KBM-7 (cell line): ENCODE measurements around the gene PALMD.

Experiments
- DNase-seq: peaks from one replicate; pipeline ENCODE4 v3.0.0-alpha.2; 2015
- in situ Hi-C: fragments of 300-500 bp; cut with MboI; formaldehyde crosslinking; loops from 2 replicates; pipeline ENCODE4 v1.14.3; 2020; ENCODE audit warnings: low sequenced_read_pairs, low pct_unique_long_range_greater_than_20kb, mixed read lengths

PALMD gene

DNA sequence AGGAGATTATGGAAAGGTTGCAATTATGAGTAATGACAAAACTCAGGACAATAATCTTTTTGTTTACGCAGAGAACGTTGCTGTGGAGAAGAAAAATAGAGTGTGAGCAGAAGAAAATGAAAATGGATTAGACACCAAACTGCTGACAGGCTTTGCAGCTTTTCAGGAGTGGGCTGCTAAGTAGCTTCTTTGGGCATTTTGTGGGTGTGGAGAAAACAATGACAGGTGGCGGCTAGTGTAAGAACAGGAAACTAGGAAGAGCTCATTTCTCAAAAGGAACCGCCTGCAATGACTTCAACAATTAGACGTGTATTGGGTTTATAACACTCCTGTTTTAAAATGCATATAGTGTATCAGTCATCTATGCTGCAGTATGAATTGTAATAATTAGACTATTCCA lies 18.3 kb upstream of the PALMD start:
- DNase-seq, result no peak
- in situ Hi-C loops, result no loop called here

DNA sequence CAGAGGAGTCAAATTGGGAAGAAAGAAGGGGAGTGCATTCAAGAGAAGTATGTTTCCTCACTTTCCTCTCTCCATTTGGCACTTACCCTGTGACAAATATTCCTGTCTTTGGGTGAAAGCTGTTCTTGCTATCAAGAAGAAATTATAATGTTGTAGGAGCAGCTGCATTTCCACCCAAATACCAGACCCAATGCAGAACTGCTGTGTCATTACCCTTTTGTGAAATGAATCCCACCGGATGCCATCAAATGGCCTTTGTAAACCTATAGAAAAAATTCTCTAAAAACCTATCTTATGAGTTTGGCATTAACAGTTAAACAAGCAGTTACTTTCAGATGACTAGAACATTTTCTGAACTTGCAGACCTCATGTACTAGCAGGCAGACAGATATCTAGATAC lies 16.7 kb upstream of the PALMD start:
- in situ Hi-C loops, result no loop called here
- DNase-seq, result no peak

DNA sequence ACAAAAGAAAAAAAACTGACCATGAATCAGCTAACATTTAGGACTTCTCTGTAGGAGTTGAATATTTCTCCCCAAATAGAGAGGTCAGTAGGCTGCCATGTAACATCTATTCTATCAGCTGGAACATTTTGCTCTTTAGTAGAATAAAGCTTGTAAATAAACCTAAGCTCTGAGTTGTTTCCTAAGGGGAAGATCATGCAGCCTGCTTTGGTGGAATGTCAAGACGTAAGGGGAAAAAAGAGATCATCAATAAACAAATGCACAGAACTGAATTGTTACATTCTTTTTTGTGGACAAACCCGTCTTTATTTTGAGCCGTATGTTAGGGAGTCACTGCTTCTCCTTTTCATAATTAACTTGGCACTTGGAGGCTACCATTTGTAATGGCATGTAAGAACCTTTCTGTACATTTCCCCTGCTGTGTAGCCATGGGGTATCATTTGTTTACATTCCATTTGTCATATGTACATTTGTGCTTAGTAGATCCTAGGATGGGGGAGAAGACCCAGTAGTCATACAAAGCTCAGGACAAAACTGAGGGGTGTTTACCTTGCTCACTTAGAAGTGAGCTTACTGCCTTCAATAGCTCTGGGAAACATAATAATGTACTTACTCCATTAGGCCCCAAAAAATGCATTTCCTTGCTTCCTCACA lies 10.8 kb upstream of the PALMD start:
- no peak for DNase-seq
- in situ Hi-C loops, result no loop called here

DNA sequence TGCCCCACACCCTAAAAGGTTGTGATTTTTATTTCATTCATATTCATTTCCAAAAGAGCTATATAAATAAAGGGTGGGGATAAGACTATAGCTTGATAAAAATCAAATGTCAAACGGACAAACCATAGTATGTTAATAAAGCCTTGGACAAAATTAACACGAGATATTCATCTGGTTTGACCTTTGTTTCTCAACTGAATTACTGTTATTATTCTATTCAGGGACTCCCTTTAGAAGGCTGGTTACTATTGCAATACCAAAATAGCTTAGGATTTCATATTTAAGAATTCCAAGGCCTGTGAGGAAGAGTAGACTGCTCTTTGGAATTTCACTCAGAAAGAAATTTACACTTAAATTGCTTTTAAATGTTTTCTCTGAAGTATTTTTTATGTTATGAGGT lies 10.2 kb upstream of the PALMD start:
- no peak for DNase-seq
- in situ Hi-C loops, result no loop called here

DNA sequence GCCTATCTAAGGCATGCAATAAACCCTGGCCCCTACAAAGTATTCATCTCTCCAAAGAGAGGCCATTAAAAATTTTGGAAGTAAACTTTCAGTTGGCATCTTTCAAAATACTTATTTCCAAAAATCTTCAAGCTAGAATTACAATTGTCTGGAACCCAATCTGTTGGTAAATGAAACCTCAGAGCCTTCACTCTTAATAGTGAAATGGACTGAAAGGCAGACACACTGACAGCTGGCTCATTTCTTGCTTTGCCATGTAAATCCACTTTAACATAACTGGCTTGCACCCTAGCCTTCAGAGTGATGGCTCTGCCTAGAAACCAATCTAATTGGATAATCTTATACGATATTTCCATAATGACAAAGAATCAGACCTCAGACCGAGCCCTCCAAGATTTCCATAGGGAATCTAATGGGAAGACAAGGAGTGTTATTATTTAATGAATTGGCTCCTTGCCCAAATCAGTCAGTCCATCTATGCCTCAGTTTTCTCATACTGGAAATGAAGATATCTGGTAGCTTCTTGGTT lies 9.2 kb upstream of the PALMD start:
- no peak for DNase-seq
- in situ Hi-C loops, result no loop called here

DNA sequence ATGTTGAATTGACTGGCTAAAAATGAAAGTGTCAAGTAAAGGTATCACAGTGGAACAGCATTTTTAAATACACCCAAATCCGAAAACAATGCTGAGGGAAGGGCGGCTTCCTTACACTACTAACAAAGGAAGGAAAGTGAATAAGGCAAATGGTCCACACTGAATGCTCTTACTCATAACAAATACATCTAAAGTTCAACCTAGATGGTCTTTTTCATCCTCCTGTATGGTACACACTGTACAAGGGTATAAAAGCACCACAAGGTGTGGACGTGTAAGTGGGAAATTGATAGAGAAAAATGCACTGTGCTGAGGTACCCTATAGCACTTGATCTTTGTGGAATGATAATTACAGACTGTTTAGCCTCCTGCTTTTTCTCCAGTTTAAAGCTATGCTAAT lies 7.1 kb upstream of the PALMD start:
- DNase-seq, result no peak
- in situ Hi-C loops, result no loop called here

DNA sequence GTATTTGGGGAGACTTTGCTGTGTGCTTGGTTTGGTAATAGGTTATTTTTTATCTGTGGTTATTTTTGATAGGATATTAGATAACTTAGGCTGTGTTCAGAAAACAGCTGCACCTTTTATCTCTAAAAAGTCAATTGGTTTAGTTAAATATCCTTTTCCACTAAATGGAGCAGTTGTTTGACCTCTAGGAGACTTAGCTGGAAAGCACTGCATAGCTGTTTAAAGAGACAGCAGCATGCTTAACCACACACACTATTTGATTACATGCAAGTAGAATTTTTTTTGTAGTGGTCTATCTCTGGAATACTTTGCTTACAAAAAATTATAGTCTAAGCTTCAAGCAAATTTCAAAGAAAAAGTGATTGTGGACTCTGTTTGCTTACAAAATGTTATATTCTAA lies 6.5 kb upstream of the PALMD start:
- DNase-seq, result no peak
- in situ Hi-C loops, result no loop called here

DNA sequence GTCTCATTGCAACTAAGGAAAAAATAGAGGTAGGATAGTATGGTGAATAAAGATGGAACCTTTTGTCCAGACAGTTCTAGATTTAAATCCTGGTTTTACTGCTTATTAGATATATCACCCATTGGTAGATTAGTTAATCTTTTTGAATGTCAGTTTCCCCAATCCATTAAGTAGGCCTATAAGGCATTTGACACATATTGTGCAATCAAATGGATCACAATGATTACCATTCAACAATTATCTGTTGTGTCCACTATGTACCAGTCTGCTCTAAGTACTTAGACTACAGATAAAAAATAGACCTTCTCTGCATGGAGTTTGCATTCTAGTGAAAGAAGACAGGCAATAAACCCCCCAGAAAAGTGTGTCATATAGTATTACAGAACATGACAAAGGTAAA lies 6.0 kb upstream of the PALMD start:
- in situ Hi-C loops, result no loop called here
- DNase-seq, result no peak

DNA sequence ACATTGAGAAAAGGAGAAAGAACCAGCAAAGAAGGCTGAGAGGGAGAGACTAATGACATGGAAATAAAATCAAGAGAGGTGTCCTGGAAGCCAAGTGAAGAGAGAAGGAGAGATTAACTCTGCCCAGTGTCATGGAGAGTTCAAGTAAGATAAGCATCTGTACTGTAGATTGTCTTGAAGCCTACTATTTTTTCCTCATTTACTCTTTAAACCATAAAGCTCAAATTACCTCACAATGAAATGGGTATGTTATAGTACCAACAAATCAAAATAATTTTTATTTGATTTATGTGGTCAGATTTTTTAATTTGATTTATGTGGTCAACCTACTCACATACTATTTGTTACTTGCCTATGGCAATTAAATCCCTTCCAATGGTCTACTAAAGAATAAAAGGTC lies 5.2 kb upstream of the PALMD start:
- in situ Hi-C loops, result no loop called here
- no peak for DNase-seq

DNA sequence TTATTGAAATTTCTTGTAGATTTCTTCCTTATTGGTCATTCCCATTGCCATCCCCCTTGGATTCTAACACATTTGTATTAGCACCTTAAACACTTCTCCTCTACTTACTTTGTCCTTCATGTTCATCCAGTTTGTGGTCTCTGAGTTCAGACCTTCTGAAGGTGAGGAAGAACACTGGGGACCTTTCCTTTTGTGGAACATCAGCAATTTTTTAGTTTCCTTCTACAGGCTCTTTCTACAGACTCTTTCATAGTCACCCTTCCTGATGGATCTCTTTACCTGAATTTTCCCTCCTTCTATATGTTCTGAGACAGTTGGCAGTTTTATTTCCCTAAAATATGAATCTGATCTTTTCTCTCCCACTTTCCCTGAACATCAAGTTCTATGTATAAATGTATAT lies 4.4 kb upstream of the PALMD start:
- DNase-seq, result no peak
- in situ Hi-C loops, result no loop called here

DNA sequence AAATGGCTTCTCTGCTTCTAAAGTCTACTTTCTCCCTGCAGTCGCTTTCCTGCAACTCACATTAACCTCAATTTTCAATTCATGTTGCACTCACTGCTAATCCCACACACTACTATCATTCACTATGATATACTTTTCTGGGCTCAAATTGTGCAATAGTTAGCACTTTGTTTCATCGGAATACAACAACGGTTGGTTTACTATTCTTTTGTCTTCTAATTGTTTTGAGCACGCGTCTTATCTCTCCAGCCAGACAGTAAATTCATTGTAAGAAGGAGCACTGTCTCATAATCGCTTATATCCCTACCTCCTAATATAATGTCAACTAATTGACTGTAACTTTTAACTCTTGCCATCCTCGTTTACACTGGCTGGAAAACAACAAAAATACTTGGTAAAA lies 3.9 kb upstream of the PALMD start:
- DNase-seq, result no peak
- in situ Hi-C loops, result no loop called here

DNA sequence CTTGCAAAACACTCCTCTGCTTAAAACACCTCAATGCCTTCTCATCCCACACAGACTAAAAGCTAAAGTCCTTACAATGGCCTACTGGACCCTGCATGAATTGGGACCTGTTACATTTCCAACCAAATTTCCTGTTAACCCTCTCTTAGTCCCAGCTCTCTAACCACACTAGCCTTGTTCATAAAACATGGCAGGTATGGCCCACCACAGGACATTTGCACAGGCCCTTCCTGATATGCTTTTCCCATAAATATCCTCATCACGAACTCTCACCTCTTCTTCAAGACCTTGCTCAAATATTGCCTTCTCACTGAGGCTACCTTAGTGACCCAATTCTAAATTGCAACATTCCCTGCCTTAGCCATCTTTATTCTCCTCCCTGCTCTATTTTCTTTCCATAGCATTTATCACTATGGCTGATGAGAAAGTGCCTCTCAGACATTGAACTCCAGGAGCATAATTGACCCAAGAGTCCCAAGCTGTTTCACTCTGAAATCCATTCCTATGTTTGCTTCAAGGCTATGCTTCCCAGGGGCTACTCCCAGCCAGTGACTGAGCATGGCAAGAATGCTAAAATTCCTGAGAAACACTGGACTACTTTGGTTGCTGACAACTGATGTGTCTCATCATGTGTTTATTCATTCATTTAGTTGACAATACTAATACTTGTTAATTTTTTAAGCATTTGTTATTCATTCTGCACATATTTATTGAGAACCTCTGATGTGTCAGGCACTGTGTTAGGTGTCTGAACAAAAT lies 2.7 kb upstream of the PALMD start:
- in situ Hi-C loops, result no loop called here
- DNase-seq, result no peak

DNA sequence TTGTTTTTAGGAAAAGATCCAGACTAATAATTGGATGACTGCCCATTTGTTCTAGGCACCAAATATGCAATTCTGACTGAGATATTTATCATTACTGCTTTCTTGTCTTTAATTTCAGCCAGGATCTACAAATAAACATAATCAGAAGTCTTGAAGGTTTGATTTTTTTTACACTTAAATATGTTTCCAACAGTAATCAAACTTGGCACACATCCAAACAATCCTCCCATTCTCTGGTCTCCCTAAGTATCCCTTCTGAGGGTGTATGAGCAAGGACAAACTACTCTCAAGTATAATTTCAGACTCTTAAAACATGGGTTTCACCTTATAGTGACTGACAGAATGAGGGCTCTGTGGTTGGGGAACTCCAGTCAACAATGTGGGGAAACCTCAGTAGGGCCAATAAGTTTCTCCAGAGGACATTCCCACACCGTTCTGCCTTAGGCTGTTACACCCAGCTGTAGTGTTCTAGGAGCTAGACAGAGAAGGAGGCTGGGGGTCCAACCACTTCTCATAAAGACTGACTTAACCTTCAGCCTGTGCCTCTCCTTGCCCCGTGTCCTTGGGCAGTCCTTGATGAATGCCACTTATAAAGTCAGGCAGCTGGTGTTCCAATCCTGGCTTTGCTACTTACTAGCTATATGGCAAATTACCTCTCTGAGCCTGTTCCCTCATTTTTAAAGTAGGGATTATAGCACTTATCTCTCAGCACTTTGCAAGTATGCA lies 1.5 kb upstream of the PALMD start:
- in situ Hi-C loops, result no loop called here
- no peak for DNase-seq

DNA sequence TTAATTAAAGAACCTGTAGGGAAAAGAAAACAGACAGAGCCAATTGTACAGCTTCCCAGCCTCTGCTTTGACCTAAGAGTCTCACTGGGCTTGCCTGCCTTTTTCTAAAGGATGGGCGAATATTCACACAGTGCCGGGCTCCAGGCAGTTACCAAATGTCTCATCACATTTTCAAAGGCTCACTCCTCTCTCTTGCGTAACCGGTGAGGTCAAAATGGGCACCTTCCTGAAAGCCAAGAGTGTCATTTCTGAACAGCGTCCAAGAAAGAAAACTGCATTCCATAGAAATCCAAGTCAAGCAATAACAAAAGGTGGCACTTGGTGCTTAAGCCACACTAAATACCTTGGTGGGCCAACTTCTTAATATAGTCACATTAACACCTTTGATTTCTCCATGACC lies 710 bp upstream of the PALMD start:
- DNase-seq, result no peak
- in situ Hi-C loops, result no loop called here

DNA sequence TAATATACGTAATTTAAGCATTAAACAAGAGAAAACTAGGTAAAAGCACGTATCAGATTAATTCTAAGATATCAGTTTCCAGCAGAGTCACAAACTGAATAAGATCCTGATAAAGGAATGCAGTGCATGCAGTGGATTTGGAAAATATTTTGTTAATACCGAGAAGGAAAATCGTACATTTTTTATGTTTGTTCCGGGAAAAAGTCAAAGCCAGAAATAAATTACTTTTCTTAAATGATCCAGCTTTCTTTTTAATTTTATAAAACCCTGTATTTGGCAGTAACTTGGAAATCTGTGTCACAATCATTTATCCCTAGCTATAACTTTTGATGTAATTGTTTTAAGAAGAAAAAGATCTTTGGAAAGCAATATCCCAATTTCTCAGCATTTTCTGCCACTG lies 955 bp downstream of the PALMD start:
- DNase-seq, result no peak

DNA sequence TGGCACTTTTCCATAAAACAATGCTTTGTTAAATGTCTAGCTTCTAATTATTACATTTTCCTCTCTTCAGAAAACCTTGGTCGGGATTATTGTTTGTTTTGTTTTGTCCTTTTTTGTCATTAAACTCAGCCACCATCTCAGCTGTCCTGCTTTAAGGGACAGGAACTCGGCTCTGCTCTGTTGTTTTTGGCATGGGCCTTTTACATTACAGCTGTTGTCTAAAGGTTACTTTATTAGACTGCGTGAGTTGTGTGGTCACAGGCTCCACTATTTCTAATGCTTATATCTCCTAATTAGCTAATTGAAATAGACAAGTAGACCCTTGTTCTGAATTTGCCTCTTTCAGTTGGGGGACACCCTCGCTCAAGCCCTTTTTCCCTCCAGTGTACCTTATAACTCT lies 1.6 kb downstream of the PALMD start:
- DNase-seq, result no peak
- in situ Hi-C loops, result no loop called here

More for the DNA sequence above, 955 bp downstream of the PALMD start:
- in situ Hi-C loops, result no loop called here

DNA sequence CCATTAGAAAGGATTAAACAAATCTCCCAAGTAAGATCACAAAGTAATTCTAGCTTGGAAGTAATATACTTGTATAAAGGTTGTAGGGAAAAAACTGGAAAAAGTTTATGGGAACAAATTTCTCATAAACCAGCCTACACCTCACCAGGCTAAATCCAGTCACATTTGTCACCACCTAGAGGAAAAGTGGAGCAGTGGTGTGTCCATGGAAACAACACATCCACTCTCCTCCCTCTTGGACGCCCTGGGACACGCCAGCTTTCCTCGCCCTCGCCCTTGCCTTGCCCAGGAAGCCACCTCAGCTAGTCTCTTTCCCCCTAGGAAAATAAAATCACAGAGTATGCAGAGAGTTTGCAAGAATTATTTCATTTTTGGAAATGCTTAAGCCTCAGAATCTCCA lies 2.2 kb downstream of the PALMD start:
- in situ Hi-C loops, result no loop called here
- DNase-seq, result no peak

DNA sequence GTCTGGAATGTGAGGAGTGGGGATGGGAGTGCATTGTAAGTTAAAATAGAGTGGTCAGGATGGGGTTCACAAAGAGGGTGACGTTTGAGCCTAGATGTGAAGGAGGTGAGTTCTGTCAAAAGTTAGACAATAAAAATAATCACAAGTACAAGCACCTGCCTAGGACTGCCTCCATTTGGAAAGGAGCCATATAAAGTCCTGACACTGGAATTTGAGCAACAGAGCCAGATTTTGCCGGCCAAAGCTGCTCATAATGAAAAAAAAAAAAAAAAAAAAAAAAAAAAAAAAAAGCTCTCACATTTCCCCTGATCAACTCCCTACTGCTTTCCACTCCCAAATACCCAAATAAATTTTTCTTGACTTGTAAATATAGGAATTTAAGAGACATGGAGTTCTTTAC lies 4.1 kb downstream of the PALMD start:
- in situ Hi-C loops, result no loop called here

DNA sequence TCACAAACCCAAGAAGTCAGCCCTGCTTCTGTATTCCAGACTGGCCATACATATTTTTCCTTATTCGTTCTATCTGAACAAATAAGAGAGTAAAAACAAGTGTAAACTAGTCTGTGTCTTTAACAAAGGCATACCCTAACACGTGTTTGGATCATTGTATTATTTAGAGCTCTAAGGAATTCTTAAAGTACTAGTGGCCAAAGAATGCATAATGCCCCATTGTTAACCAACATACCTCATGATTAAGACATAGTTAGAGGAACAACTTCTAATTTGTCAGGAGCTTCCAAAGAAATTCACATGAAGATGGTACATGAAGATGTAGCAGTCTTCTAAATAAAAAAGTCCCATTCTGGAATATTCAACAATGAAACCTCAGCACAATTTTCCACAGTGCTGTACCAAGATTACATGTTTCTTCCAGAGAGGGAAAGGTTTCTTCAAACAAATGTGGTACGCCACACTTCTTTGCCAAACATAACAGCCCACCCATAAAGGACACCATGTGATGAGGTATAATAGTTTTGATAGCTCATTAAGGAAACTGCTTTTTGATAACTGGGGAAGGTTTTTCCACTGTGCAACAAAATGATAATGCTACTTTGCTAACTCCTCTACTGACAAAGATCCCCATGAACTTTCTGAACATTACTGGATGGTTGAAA lies 5.0 kb downstream of the PALMD start:
- in situ Hi-C loops, result no loop called here
- DNase-seq, result no peak

More for the DNA sequence above, 4.1 kb downstream of the PALMD start:
- DNase-seq, result no peak

DNA sequence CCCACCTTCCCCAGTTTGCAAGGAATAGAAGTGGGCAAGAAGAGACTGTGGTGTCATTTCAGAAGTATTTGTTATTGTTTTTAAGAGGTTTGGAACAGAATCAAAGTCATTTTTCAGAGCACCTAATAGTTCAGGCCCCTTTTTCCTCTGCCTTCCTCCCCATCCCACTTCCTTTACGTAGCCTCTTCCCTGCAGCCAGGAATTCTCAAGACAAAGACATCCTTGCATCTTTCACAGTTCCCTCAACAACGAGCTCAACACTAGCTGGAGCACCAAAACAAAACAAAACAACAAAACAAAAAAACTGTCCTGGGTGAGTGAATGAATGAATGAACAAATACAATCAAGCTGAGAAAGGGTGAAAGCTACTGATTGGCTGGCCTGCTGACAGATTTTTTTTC lies 7.0 kb downstream of the PALMD start:
- in situ Hi-C loops, result no loop called here
- DNase-seq, result no peak
